PC-9 (cell line): ENCODE measurements around the gene SCAI. TPM values are rescaled to one million over a fixed set of nuclear protein-coding genes. Genes with fewer than 3 reads are reported as not detected.

ENCODE experiments used
- BruUV-seq: library from RNA; stranded (reverse); fragments of 400-500 nt; replicated peaks from 2 replicates; lab custom pipeline; 2021; lab: Mats Ljungman, UMichigan
- CTCF ChIA-PET: fragments of 300-600 bp; sonication (Branson Sonifier 250); formaldehyde crosslinking; loops from one replicate; lab custom pipeline; 2022; ENCODE audit warnings: antibody characterized with exemption; lab: Charles Lee
- POLR2A ChIA-PET: fragments of 300-600 bp; sonication (Branson Sonifier 250); formaldehyde crosslinking; loops from one replicate; lab custom pipeline; 2022; ENCODE audit warnings: antibody characterized with exemption; ENCODE audit not compliant: unreplicated experiment; lab: Charles Lee
- DNase-seq, 2 experiments: peaks; one replicate each; pipeline versions ENCODE4 v3.0.0 to v3.0.0-alpha.2; 2015 to 2022; ENCODE audit warnings: mixed read lengths in 1 of 2
- H2AFZ ChIP-seq: fragments of 200-600 bp; sonication (generic); 2 replicates; pipeline ENCODE4 v1.8.1; 2017; ENCODE audit warnings: antibody characterized with exemption
- H3F3A ChIP-seq: fragments of 200-600 bp; sonication (generic); 2 replicates; pipeline ENCODE4 v1.8.1; 2017; ENCODE audit warnings: antibody characterized with exemption, mild to moderate bottlenecking, low read depth; ENCODE audit not compliant: insufficient read depth
- H3K27ac ChIP-seq: fragments of 200-600 bp; sonication (generic); 2 replicates; pipeline ENCODE4 v1.6.1; 2016; ENCODE audit warnings: mixed run types
- H3K27me3 ChIP-seq: fragments of 200-600 bp; sonication (generic); 2 replicates; pipeline ENCODE4 v1.6.1; 2016; ENCODE audit warnings: low read depth, mixed run types; ENCODE audit not compliant: insufficient read depth
- H3K36me3 ChIP-seq: fragments of 200-600 bp; sonication (generic); 2 replicates; pipeline ENCODE4 v1.6.1; 2016; ENCODE audit warnings: low read depth, mixed run types
- H3K4me1 ChIP-seq: fragments of 200-600 bp; sonication (generic); replicated peaks from 2 replicates; pipeline ENCODE4 v1.6.1; 2016; ENCODE audit warnings: mixed run types; ENCODE audit not compliant: insufficient read depth
- H3K4me2 ChIP-seq: fragments of 200-600 bp; sonication (generic); 2 replicates; pipeline ENCODE4 v1.6.1; 2017; ENCODE audit warnings: mixed run types
- H3K4me3 ChIP-seq: fragments of 200-600 bp; sonication (generic); 2 replicates; pipeline ENCODE4 v1.6.1; 2016; ENCODE audit warnings: mixed run types
- H3K79me2 ChIP-seq: fragments of 200-600 bp; sonication (generic); 2 replicates; pipeline ENCODE4 v1.6.1; 2017; ENCODE audit warnings: low read depth, mixed run types
- H3K9me2 ChIP-seq: fragments of 200-600 bp; sonication (generic); 2 replicates; pipeline ENCODE4 v1.8.1; 2017; ENCODE audit warnings: mild to moderate bottlenecking; ENCODE audit not compliant: insufficient read depth
- H3K9me3 ChIP-seq: fragments of 200-600 bp; sonication (generic); 2 replicates; pipeline ENCODE4 v1.8.1; 2016; ENCODE audit warnings: low read depth; ENCODE audit not compliant: insufficient read depth
- H4K20me1 ChIP-seq: fragments of 200-600 bp; sonication (generic); 2 replicates; pipeline ENCODE4 v1.8.1; 2017; ENCODE audit not compliant: insufficient read depth
- EZH2 ChIP-seq: fragments of 200-600 bp; sonication (generic); IDR thresholded peaks from 2 replicates; pipeline ENCODE4 v1.8.0; 2017; ENCODE audit warnings: antibody characterized with exemption, low read depth
- intact Hi-C: fragments of 100-400 bp; cut with micrococcal nuclease; formaldehyde crosslinking; loops from one replicate; pipeline ENCODE4 v1.10.0; 2022; ENCODE audit not compliant: unreplicated experiment
- total RNA-seq: library from RNA; stranded (reverse); gene quantifications from 2 replicates; pipeline ENCODE4 v1.2.3, GENCODE V29; 2021
- TF ChIP-seq, protein P1 (sequence below): fragments of 200-600 bp; sonication (generic); conservative IDR thresholded peaks from 2 replicates; pipeline ENCODE4 v1.6.1; 2017; ENCODE audit warnings: mixed run types, antibody characterized with exemption, mild to moderate bottlenecking, moderate library complexity

The SCAI gene
- total RNA-seq, 1 experiment from 2014 or later = 16.0 TPM

DNA sequence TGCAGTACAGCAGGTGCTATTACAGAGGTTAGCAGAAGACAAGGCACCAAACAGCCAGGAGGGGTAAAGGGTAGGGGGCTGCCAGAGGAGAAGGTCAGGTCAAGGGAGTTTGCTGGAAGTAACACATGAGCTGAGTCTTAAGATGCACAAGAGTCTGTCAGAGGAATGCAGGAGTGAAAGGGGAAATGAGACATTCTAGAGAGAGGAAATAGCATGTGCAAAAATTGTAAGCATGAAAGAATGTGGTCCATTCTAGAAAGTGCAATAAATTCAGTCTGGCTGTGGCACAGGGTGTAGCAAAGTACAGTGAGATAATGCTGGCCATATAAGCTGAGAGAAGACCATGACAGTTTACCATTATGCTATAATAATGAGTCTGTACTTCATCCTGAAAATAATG, 209.0 kb downstream of the SCAI start:
- Histone ChIP-seq H3K4me3 (no peak overlapping the region), H4K20me1 (no peaks in the 10 kb centered on the region), H3K36me3 (peaks cover 6% of the 10 kb centered on the region; the same call in 1 of the 2 replicates), H3K9me3 (no peaks in the 10 kb centered on the region), H3K27me3 (no peaks in the 10 kb centered on the region), H3K4me1 (no peaks in the 10 kb centered on the region), H3K79me2 (no peaks in the 10 kb centered on the region), H3K27ac (no peak overlapping the region), H3K4me2 (no peak overlapping the region), H3F3A (no peaks in the 10 kb centered on the region; the same call in 1 of the 2 replicates), H2AFZ (no peak overlapping the region), H3K9me2 (no peaks in the 10 kb centered on the region)
- no peak for DNase-seq
- intact Hi-C loops = no loop called here
- POLR2A ChIA-PET = interaction anchor here (0.6 kb wide), 1 partner anchor 1214 kb away, joined by 4 read pairs; no protein-coding TSS in a partner anchor
- CTCF ChIA-PET = no interaction called here
- BruUV-seq = no TSS peak
- TF ChIP-seq, protein P1, sequence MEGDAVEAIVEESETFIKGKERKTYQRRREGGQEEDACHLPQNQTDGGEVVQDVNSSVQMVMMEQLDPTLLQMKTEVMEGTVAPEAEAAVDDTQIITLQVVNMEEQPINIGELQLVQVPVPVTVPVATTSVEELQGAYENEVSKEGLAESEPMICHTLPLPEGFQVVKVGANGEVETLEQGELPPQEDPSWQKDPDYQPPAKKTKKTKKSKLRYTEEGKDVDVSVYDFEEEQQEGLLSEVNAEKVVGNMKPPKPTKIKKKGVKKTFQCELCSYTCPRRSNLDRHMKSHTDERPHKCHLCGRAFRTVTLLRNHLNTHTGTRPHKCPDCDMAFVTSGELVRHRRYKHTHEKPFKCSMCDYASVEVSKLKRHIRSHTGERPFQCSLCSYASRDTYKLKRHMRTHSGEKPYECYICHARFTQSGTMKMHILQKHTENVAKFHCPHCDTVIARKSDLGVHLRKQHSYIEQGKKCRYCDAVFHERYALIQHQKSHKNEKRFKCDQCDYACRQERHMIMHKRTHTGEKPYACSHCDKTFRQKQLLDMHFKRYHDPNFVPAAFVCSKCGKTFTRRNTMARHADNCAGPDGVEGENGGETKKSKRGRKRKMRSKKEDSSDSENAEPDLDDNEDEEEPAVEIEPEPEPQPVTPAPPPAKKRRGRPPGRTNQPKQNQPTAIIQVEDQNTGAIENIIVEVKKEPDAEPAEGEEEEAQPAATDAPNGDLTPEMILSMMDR = no peak
- TF ChIP-seq EZH2 = no peak

DNA sequence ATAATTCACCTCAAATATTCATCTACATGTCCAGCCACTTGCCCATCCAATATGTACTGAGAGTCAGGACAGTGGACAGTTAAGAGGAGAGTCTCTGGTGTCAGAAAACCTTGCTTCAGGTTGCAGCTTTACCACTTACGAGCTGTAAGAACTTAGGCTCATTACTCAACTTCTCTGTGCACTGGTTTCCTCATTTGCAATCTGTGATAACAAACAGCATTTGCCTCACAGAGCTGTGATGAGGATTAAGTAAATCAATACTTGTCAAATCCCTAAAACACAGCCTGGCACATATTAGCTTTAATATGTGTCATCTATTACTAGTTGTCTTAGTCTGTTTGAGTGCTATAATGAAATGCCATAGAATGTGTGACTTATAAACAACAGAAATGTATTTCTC, 211.0 kb downstream of the SCAI start:
- ChIA-PET CTCF (interaction anchor here (0.6 kb wide), 1 partner anchor 70 kb away, joined by 3 read pairs; the partner anchor contains the start of gene ARPC5L), POLR2A (no interaction called here)
- no TSS peak for BruUV-seq

DNA sequence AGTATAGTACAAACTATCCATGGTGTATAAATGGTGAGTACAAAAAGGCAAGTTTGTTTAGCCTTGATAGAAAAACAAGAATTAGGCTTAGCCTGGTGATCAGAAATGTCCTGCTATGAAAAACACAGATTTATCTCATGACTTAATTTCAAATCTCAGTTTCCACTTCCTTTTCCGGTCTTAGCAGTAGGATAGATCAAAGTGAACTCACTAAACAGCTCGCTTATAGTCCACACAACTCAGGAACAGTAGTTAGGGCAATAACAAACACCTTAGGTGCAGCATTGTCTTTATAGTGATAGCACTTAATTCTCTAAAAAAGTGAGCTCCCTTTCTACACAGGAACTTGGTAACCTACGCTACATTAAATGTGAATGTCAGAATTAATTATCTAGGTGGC, 213.9 kb downstream of the SCAI start:
- CTCF ChIA-PET = interaction anchor here (0.5 kb wide), 1 partner anchor 67 kb away, joined by 10 read pairs; no protein-coding TSS in a partner anchor
- peaks cover 27% of the 10 kb centered on the region for H3K36me3 ChIP-seq

More for the DNA sequence above, 211.0 kb downstream of the SCAI start:
- Histone ChIP-seq H3K27me3 (no peaks in the 10 kb centered on the region), H3K79me2 (no peaks in the 10 kb centered on the region), H3K4me2 (no peak overlapping the region), H3K4me3 (no peak overlapping the region), H3K4me1 (no peaks in the 10 kb centered on the region), H3F3A (no peaks in the 10 kb centered on the region), H3K36me3 (peaks cover 18% of the 10 kb centered on the region), H4K20me1 (no peaks in the 10 kb centered on the region), H3K27ac (no peak overlapping the region), H2AFZ (no peak overlapping the region), H3K9me2 (no peaks in the 10 kb centered on the region), H3K9me3 (no peaks in the 10 kb centered on the region)
- intact Hi-C loops = no loop called here
- TF ChIP-seq, protein P1 = no peak
- TF ChIP-seq EZH2 = no peak
- DNase-seq = no peak

More for the DNA sequence above, 213.9 kb downstream of the SCAI start:
- TF ChIP-seq, protein P1 = no peak
- no peak for TF ChIP-seq EZH2
- no peak overlapping the region for H2AFZ ChIP-seq
- no peaks in the 10 kb centered on the region for H3K27me3 ChIP-seq
- DNase-seq = no peak
- no peaks in the 10 kb centered on the region for H3K79me2 ChIP-seq
- BruUV-seq = no TSS peak
- no peak overlapping the region for H3K4me2 ChIP-seq
- POLR2A ChIA-PET = no interaction called here
- no peak overlapping the region for H3K27ac ChIP-seq
- H3K4me3 ChIP-seq = no peak overlapping the region
- no peaks in the 10 kb centered on the region for H3K9me2 ChIP-seq
- H4K20me1 ChIP-seq = no peaks in the 10 kb centered on the region
- no peaks in the 10 kb centered on the region for H3K9me3 ChIP-seq
- H3F3A ChIP-seq = no peaks in the 10 kb centered on the region
- H3K4me1 ChIP-seq = no peaks in the 10 kb centered on the region
- intact Hi-C loops = no loop called here
